Hepatocyte (in vitro differentiated cells): ENCODE measurements around the gene ARHGAP9. TPM values are rescaled to one million over a fixed set of nuclear protein-coding genes. Genes with fewer than 3 reads are reported as not detected.

Experiments
- DNase-seq: peaks from one replicate; pipeline ENCODE4 v3.0.0-alpha.2; 2016; ENCODE audit warnings: low spot score
- H2AFZ ChIP-seq: fragments of 200-600 bp; sonication (generic); 2 replicates; pipeline ENCODE4 v1.6.0; 2016; ENCODE audit warnings: antibody characterized with exemption, mild to moderate bottlenecking
- H3K27ac ChIP-seq: fragments of 200-600 bp; sonication (generic); 2 replicates; pipeline ENCODE4 v1.5.1; 2016; ENCODE audit warnings: mild to moderate bottlenecking
- H3K27me3 ChIP-seq: fragments of 200-600 bp; sonication (generic); 2 replicates; pipeline ENCODE4 v1.6.1; 2016
- H3K36me3 ChIP-seq: fragments of 200-600 bp; sonication (generic); replicated peaks from 2 replicates; pipeline ENCODE4 v1.5.1; 2016; ENCODE audit warnings: low read depth; ENCODE audit not compliant: insufficient read depth
- H3K4me1 ChIP-seq: fragments of 200-600 bp; sonication (generic); 2 replicates; pipeline ENCODE4 v1.5.1; 2016; ENCODE audit warnings: mild to moderate bottlenecking, moderate library complexity; ENCODE audit not compliant: insufficient read depth
- H3K4me2 ChIP-seq: fragments of 200-600 bp; sonication (generic); 2 replicates; pipeline ENCODE4 v1.6.0; 2016
- H3K4me3 ChIP-seq: fragments of 200-600 bp; sonication (generic); 2 replicates; pipeline ENCODE4 v1.5.1; 2016; ENCODE audit warnings: mild to moderate bottlenecking
- H3K79me2 ChIP-seq: fragments of 200-600 bp; sonication (generic); 2 replicates; pipeline ENCODE4 v1.6.0; 2017; ENCODE audit warnings: mild to moderate bottlenecking
- H3K9me2 ChIP-seq: fragments of 200-600 bp; sonication (generic); replicated peaks from 2 replicates; pipeline ENCODE4 v1.6.0; 2017; ENCODE audit warnings: mild to moderate bottlenecking; ENCODE audit not compliant: insufficient read depth
- H3K9me3 ChIP-seq: fragments of 200-600 bp; sonication (generic); 2 replicates; pipeline ENCODE4 v1.5.1; 2016; ENCODE audit warnings: low read depth, mild to moderate bottlenecking
- H4K20me1 ChIP-seq: fragments of 200-600 bp; sonication (generic); 2 replicates; pipeline ENCODE4 v1.6.0; 2016; ENCODE audit warnings: mild to moderate bottlenecking; ENCODE audit not compliant: insufficient read depth, poor library complexity, severe bottlenecking
- EZH2 ChIP-seq: fragments of 200-600 bp; sonication (generic); IDR thresholded peaks from 2 replicates; pipeline ENCODE4 v1.6.1; 2016; ENCODE audit warnings: antibody characterized with exemption, mild to moderate bottlenecking, borderline replicate concordance
- EZH2phosphoT487 ChIP-seq: fragments of 200-600 bp; sonication (generic); IDR thresholded peaks from one replicate; pipeline ENCODE4 v1.6.1; 2018; ENCODE audit warnings: antibody characterized with exemption, mild to moderate bottlenecking, low read depth, moderate library complexity; ENCODE audit not compliant: unreplicated experiment, severe bottlenecking
- WGBS: methylation state at CpG from one replicate; pipeline ENCODE4 v1.1.6; 2016; ENCODE audit warnings: low lambda C conversion rate; ENCODE audit errors: missing lambda C conversion rate; 5-methylcytosine and 5-hydroxymethylcytosine counted together
- polyA plus RNA-seq: library from polyadenylated mRNA; unstranded; fragments of >200 nt; fragmentation: Nextera tagmentation; extraction: Ambion mirVana; gene quantifications from 2 replicates; pipeline ENCODE4 v1.2.1, GENCODE V29; 2016
- total RNA-seq: library from RNA; depleted of rRNA; stranded (reverse); fragments of >200 nt; gene quantifications from 2 replicates; pipeline ENCODE4 v1.2.3, GENCODE V29; 2014
- TF ChIP-seq, protein P1 (sequence below): fragments of 200-600 bp; sonication (generic); IDR thresholded peaks from 2 replicates; pipeline ENCODE4 v1.5.1; 2016; ENCODE audit warnings: antibody characterized with exemption, mild to moderate bottlenecking; ENCODE audit not compliant: poor library complexity

Gene ARHGAP9
- total and polyA plus RNA-seq, 2 experiments from 2014 or later = 2.0 to 2.2 TPM

- no peak for DNase-seq
- Histone ChIP-seq H3K79me2 (peaks cover 23% of the 10 kb centered on the region), H2AFZ (no peak overlapping the region), H3K36me3 (no peaks in the 10 kb centered on the region), H3K27me3 (no peaks in the 10 kb centered on the region), H3K4me2 (no peak overlapping the region), H3K9me2 (no peaks in the 10 kb centered on the region), H3K4me1 (peaks cover 11% of the 10 kb centered on the region), H3K27ac (no peak overlapping the region), H4K20me1 (no peaks in the 10 kb centered on the region), H3K4me3 (no peak overlapping the region), H3K9me3 (no peaks in the 10 kb centered on the region)
- TF ChIP-seq, protein P1, sequence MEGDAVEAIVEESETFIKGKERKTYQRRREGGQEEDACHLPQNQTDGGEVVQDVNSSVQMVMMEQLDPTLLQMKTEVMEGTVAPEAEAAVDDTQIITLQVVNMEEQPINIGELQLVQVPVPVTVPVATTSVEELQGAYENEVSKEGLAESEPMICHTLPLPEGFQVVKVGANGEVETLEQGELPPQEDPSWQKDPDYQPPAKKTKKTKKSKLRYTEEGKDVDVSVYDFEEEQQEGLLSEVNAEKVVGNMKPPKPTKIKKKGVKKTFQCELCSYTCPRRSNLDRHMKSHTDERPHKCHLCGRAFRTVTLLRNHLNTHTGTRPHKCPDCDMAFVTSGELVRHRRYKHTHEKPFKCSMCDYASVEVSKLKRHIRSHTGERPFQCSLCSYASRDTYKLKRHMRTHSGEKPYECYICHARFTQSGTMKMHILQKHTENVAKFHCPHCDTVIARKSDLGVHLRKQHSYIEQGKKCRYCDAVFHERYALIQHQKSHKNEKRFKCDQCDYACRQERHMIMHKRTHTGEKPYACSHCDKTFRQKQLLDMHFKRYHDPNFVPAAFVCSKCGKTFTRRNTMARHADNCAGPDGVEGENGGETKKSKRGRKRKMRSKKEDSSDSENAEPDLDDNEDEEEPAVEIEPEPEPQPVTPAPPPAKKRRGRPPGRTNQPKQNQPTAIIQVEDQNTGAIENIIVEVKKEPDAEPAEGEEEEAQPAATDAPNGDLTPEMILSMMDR = no peak
- TF ChIP-seq EZH2 (no peak), EZH2phosphoT487 (no peak)
Observed at GRCh38 chr12:57485695-57486094, 6.0 kb upstream of the ARHGAP9 start.

- no peaks in the 10 kb centered on the region for H3K9me3 ChIP-seq
- 48% methylated on average over 5 of the region's 5 CpGs for WGBS
- H3K27me3 ChIP-seq = peaks cover 3% of the 10 kb centered on the region
- no peak overlapping the region for H2AFZ ChIP-seq
- no peak overlapping the region for H3K4me2 ChIP-seq
- no peak overlapping the region for H3K4me3 ChIP-seq
- H3K27ac ChIP-seq = no peak overlapping the region
- no peaks in the 10 kb centered on the region for H3K4me1 ChIP-seq
- no peak for DNase-seq
- no peaks in the 10 kb centered on the region for H3K36me3 ChIP-seq
- no peaks in the 10 kb centered on the region for H4K20me1 ChIP-seq
- H3K79me2 ChIP-seq = peaks cover 5% of the 10 kb centered on the region
- TF ChIP-seq, protein P1 = no peak
- no peak for TF ChIP-seq EZH2
- no peak for TF ChIP-seq EZH2phosphoT487
- no peaks in the 10 kb centered on the region for H3K9me2 ChIP-seq
Observed at GRCh38 chr12:57483466-57483865, 3.8 kb upstream of the ARHGAP9 start.

- no peak for DNase-seq
- H2AFZ ChIP-seq = no peak overlapping the region
- H3K27ac ChIP-seq = no peak overlapping the region
- H3K4me3 ChIP-seq = no peak overlapping the region
- no peaks in the 10 kb centered on the region for H3K9me3 ChIP-seq
- no peak overlapping the region for H3K4me2 ChIP-seq
- WGBS = 53% methylated on average over 1 of the region's 1 CpG
- H3K36me3 ChIP-seq = no peaks in the 10 kb centered on the region
- no peaks in the 10 kb centered on the region for H3K79me2 ChIP-seq
- H3K27me3 ChIP-seq = peaks cover 12% of the 10 kb centered on the region
- H3K4me1 ChIP-seq = no peaks in the 10 kb centered on the region
- no peaks in the 10 kb centered on the region for H4K20me1 ChIP-seq
- TF ChIP-seq EZH2phosphoT487 (no peak), EZH2 (no peak)
- TF ChIP-seq, protein P1 = no peak
- H3K9me2 ChIP-seq = no peaks in the 10 kb centered on the region
Observed at GRCh38 chr12:57481671-57482070, 2.0 kb upstream of the ARHGAP9 start.

GRCh38 chr12:57479043-57479375 lies 657 bp downstream of the ARHGAP9 start:
- no peaks in the 10 kb centered on the region for H3K36me3 ChIP-seq
- no peaks in the 10 kb centered on the region for H3K9me2 ChIP-seq
- H3K9me3 ChIP-seq = no peaks in the 10 kb centered on the region
- H3K27me3 ChIP-seq = peaks cover 38% of the 10 kb centered on the region
- TF ChIP-seq, protein P1 = no peak
- TF ChIP-seq EZH2phosphoT487 = no peak
- TF ChIP-seq EZH2 = no peak
- no peaks in the 10 kb centered on the region for H3K79me2 ChIP-seq
- no peak overlapping the region for H2AFZ ChIP-seq
- no peak overlapping the region for H3K27ac ChIP-seq
- DNase-seq = no peak
- H3K4me1 ChIP-seq = peaks cover 13% of the 10 kb centered on the region
- WGBS = 93% methylated on average over 10 of the region's 10 CpGs
- H3K4me2 ChIP-seq = no peak overlapping the region
- H4K20me1 ChIP-seq = no peaks in the 10 kb centered on the region
- H3K4me3 ChIP-seq = no peak overlapping the region
